A673 (cell line): ENCODE data around the gene PSMG4. TPM values are rescaled to one million over a fixed set of nuclear protein-coding genes. Genes with fewer than 3 reads are reported as not detected.

Experiments
- BruUV-seq: library from RNA; stranded (reverse); fragments of 400-500 nt; replicated peaks from 2 replicates; lab custom pipeline; 2021; lab: Mats Ljungman, UMichigan
- CTCF ChIA-PET: fragments of 300-600 bp; sonication (Branson Sonifier 250); formaldehyde crosslinking; loops from one replicate; lab custom pipeline; 2022; ENCODE audit warnings: antibody characterized with exemption; lab: Charles Lee
- POLR2A ChIA-PET: fragments of 300-600 bp; sonication (Branson Sonifier 250); formaldehyde crosslinking; loops from one replicate; lab custom pipeline; 2022; ENCODE audit warnings: antibody characterized with exemption; ENCODE audit not compliant: low non-redundant PET; lab: Charles Lee
- DNase-seq: peaks from one replicate; pipeline ENCODE4 v3.0.0-alpha.2; 2015; ENCODE audit warnings: low spot score
- H3K27ac ChIP-seq: fragments of 200-600 bp; sonication (generic); 2 replicates; pipeline ENCODE4 v1.5.1; 2016; ENCODE audit warnings: mixed run types, low read depth, mild to moderate bottlenecking, mixed read lengths, antibody characterized with exemption, low read length; ENCODE audit not compliant: poor library complexity, severe bottlenecking
- H3K27me3 ChIP-seq: fragments of 200-600 bp; sonication (generic); replicated peaks from 2 replicates; pipeline ENCODE4 v1.6.1; 2017; ENCODE audit warnings: mixed run types, low read depth, mild to moderate bottlenecking, mixed read lengths, antibody characterized with exemption, low read length; ENCODE audit not compliant: insufficient read depth, poor library complexity
- H3K36me3 ChIP-seq: fragments of 200-600 bp; sonication (generic); 2 replicates; pipeline ENCODE4 v1.6.1; 2016; ENCODE audit warnings: mixed run types, mild to moderate bottlenecking, mixed read lengths, antibody characterized with exemption, low read length; ENCODE audit not compliant: insufficient read depth, poor library complexity, severe bottlenecking
- H3K4me1 ChIP-seq: fragments of 200-600 bp; sonication (generic); 2 replicates; pipeline ENCODE4 v1.6.1; 2017; ENCODE audit warnings: mixed run types, mild to moderate bottlenecking, mixed read lengths, antibody characterized with exemption, low read length; ENCODE audit not compliant: insufficient read depth, poor library complexity, severe bottlenecking
- H3K4me3 ChIP-seq: fragments of 200-600 bp; sonication (generic); 2 replicates; pipeline ENCODE4 v1.5.1; 2016; ENCODE audit warnings: low read depth, mixed run types, mild to moderate bottlenecking, mixed read lengths, low read length; ENCODE audit not compliant: poor library complexity, severe bottlenecking
- H3K9me3 ChIP-seq: fragments of 200-600 bp; sonication (generic); 2 replicates; pipeline ENCODE4 v1.6.1; 2016; ENCODE audit warnings: mixed run types, low read depth, mild to moderate bottlenecking, mixed read lengths, antibody characterized with exemption, low read length; ENCODE audit not compliant: poor library complexity, severe bottlenecking
- EZH2 ChIP-seq: fragments of 200-600 bp; sonication (generic); IDR thresholded peaks from 2 replicates; pipeline ENCODE4 v1.6.1; 2017; ENCODE audit warnings: borderline replicate concordance, low read depth, mild to moderate bottlenecking, mixed read lengths, antibody characterized with exemption, low read length; ENCODE audit not compliant: poor library complexity, severe bottlenecking
- intact Hi-C: fragments of 100-400 bp; cut with micrococcal nuclease; formaldehyde crosslinking; loops from one replicate; pipeline ENCODE4 v1.10.0; 2022; ENCODE audit not compliant: unreplicated experiment
- total RNA-seq: library from RNA; stranded (reverse); gene quantifications from 2 replicates; pipeline ENCODE4 v1.2.3, GENCODE V29; 2021
- TF ChIP-seq, protein P1 (sequence below): fragments of 300-800, 200-600 bp; sonication (generic); conservative IDR thresholded peaks from 2 replicates; pipeline ENCODE4 v1.5.1; 2017; ENCODE audit warnings: low read depth, mild to moderate bottlenecking, antibody characterized with exemption, low read length, moderate library complexity, mixed read lengths

PSMG4 gene
- total RNA-seq, 1 experiment from 2014 or later: 34.4 TPM

DNA sequence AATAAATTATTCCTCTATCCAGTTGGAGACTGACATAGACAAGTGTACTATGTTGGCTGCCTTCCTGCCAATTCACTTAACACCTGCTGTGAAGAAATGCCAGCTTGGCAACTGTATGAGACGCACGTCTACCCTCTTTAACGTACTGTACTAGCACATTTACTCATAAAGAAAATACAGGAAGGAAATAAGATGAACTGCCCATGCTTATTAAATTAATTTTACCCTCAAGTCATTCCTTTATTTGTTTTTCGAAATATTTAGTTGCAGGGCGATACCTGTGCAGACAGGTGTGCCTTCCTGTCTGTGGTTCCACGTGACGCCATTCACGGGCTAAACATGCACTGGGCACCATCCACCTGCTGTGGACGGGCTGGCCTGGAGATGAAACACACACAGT lies 52.0 kb downstream of the PSMG4 start:
- Histone ChIP-seq H3K9me3 (no peaks in the 10 kb centered on the region), H3K27me3 (no peaks in the 10 kb centered on the region), H3K4me1 (peaks cover 5% of the 10 kb centered on the region), H3K36me3 (no peaks in the 10 kb centered on the region), H3K4me3 (no peak overlapping the region), H3K27ac (no peak overlapping the region)
- no TSS peak for BruUV-seq
- no peak for TF ChIP-seq EZH2
- TF ChIP-seq, protein P1, sequence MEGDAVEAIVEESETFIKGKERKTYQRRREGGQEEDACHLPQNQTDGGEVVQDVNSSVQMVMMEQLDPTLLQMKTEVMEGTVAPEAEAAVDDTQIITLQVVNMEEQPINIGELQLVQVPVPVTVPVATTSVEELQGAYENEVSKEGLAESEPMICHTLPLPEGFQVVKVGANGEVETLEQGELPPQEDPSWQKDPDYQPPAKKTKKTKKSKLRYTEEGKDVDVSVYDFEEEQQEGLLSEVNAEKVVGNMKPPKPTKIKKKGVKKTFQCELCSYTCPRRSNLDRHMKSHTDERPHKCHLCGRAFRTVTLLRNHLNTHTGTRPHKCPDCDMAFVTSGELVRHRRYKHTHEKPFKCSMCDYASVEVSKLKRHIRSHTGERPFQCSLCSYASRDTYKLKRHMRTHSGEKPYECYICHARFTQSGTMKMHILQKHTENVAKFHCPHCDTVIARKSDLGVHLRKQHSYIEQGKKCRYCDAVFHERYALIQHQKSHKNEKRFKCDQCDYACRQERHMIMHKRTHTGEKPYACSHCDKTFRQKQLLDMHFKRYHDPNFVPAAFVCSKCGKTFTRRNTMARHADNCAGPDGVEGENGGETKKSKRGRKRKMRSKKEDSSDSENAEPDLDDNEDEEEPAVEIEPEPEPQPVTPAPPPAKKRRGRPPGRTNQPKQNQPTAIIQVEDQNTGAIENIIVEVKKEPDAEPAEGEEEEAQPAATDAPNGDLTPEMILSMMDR: no peak
- CTCF ChIA-PET: interaction anchor here (0.5 kb wide), 1 partner anchor 1699 kb away, joined by 7 read pairs; no protein-coding TSS in a partner anchor
- intact Hi-C loops: no loop called here
- POLR2A ChIA-PET: no interaction called here
- peak; percentile 22 for DNase-seq

DNA sequence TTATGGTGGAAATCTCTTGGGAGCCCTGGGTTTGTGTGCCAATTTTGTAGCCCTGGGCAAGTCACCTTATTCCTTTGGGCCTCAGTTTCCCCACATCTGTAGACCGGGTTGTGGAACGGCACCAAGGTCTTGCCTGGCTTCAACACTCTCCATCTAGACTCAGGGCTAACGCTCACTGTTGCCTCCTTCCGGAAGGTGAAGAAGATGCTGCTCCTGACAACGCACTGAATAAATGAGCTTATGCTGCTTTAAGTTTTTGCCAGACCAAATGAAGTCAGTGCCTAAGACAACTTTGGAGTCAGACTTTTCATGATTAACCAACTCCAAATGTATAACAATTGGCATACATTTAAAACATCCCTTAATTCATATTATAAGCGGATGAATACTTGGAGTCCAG lies 53.1 kb downstream of the PSMG4 start:
- POLR2A ChIA-PET: no interaction called here
- Histone ChIP-seq H3K4me1 (peaks cover 5% of the 10 kb centered on the region), H3K27ac (no peak overlapping the region), H3K36me3 (no peaks in the 10 kb centered on the region), H3K27me3 (no peaks in the 10 kb centered on the region), H3K9me3 (no peaks in the 10 kb centered on the region), H3K4me3 (no peak overlapping the region)
- intact Hi-C loops: no loop called here
- CTCF ChIA-PET: no interaction called here
- TF ChIP-seq, protein P1: no peak
- no peak for TF ChIP-seq EZH2
- no TSS peak for BruUV-seq
- DNase-seq: no peak

DNA sequence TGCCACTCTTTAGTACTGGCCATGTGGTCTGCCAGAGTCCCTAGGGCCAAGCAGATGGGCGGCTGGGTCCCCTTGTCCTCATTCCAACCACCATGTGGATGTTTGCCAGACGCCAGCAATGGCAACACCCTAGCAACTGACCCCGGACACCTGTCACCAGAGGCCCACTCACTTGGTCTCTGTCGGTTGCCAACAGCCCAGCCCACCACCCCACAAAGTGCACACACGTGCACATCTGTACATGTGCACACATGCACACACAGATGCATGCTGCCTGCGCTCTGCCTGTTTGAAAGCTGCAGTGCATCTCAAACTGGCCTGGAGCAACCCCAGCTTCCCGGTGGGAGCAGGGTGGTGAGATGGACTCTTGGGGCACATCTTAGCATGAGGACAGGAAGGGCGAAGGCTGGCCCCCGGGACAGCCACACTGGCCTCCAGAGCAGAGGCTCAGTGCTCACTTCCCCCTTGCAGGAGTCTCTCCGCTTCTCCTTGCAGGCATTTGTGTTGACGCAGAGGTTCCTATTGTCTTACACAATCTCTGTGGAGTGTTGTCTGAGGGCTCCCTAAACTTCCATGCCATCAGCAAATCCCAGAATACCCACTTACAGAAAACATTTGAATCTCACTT lies 54.0 kb downstream of the PSMG4 start:
- ChIA-PET POLR2A (no interaction called here), CTCF (no interaction called here)

More for the DNA sequence above, 54.0 kb downstream of the PSMG4 start:
- H3K27me3 ChIP-seq: no peaks in the 10 kb centered on the region
- intact Hi-C loops: no loop called here
- BruUV-seq: no TSS peak
- TF ChIP-seq, protein P1: no peak
- no peak for TF ChIP-seq EZH2
- peaks cover 5% of the 10 kb centered on the region for H3K4me1 ChIP-seq
- H3K27ac ChIP-seq: no peak overlapping the region
- H3K9me3 ChIP-seq: no peaks in the 10 kb centered on the region
- no peaks in the 10 kb centered on the region for H3K36me3 ChIP-seq
- no peak overlapping the region for H3K4me3 ChIP-seq
- DNase-seq: no peak
